ENCODE data around the gene ZSWIM8.
"Not testable (repeated sequence)": the region's sequence is repeated elsewhere in the genome, so short reads cannot be mapped to it uniquely, and the experiment has no call there.

ZSWIM8 gene, protein sequence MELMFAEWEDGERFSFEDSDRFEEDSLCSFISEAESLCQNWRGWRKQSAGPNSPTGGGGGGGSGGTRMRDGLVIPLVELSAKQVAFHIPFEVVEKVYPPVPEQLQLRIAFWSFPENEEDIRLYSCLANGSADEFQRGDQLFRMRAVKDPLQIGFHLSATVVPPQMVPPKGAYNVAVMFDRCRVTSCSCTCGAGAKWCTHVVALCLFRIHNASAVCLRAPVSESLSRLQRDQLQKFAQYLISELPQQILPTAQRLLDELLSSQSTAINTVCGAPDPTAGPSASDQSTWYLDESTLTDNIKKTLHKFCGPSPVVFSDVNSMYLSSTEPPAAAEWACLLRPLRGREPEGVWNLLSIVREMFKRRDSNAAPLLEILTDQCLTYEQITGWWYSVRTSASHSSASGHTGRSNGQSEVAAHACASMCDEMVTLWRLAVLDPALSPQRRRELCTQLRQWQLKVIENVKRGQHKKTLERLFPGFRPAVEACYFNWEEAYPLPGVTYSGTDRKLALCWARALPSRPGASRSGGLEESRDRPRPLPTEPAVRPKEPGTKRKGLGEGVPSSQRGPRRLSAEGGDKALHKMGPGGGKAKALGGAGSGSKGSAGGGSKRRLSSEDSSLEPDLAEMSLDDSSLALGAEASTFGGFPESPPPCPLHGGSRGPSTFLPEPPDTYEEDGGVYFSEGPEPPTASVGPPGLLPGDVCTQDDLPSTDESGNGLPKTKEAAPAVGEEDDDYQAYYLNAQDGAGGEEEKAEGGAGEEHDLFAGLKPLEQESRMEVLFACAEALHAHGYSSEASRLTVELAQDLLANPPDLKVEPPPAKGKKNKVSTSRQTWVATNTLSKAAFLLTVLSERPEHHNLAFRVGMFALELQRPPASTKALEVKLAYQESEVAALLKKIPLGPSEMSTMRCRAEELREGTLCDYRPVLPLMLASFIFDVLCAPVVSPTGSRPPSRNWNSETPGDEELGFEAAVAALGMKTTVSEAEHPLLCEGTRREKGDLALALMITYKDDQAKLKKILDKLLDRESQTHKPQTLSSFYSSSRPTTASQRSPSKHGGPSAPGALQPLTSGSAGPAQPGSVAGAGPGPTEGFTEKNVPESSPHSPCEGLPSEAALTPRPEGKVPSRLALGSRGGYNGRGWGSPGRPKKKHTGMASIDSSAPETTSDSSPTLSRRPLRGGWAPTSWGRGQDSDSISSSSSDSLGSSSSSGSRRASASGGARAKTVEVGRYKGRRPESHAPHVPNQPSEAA (N-terminal part only)

DNA sequence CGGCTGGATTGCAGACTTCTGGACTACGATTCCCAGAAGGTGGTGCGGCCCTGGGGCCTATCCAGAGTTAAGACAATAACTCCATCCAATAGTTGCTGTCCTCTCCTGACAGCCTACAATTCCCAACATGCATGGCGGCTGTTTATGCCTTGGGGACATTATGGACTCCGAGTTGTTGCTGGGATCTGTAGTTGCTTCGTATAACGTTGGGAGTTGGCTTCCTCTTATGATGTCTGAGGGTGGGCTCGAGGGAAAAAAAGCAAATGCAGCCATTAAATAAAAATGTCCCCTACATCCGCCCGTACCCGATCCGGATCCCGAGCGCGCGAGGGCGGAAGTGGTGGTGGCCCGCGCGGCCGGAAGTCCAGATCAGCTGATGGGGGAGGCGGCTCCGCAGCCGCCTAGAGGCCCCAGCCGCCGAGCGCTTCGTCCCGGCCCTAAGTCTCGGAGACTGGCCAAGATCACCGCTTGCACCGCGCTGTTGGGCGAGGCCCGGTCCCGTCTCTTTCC, at the start of gene ZSWIM8:
Gene ZSWIM8, plus strand, starts transcription at position 396 of the 510 bp plus-strand sequence. CDS start 273 bp downstream, outside the sequence.
- in situ Hi-C loops (cut with MboI; ENCODE audit: low sequenced_read_pairs), result no loop called here

DNA sequence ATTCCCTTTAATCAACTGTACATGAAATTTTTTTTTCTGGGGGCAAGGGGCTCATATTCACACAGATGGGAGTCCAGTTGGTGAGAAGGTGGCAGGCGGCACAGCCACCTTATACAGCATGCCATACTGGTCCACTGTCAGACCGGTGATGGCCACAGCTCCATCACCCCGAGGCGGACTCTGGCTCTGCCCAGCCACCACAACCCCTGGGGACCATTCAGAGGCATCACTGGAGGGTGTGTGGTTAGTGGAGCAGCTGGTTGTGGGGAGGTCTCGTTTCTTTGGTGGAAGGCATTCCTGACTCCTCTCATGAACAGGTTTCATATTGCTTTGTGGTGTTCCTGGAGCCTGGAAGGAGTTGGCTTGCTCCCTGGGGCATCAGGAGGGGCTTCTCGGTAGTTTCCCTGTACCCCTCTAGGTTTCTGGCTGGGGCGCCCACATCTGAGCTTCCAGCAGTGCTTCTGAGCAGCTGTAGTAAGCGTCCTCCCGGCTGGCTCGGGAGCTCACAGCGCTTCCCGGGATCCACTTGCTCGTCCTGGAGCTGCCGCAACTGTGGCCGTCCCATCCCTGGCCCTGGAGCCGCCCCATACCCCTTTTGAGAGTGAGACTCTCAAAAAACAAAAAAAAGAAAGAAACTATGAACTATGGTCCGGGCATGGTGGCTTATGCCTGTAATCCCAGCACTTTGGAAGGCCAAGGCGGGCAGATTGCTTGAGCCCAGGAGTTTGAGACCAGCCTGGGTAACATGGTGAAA, 44.7 kb upstream of the ZSWIM8 start:
- in situ Hi-C loops (cut with MboI; ENCODE audit: low sequenced_read_pairs), result not testable (repeated sequence)

DNA sequence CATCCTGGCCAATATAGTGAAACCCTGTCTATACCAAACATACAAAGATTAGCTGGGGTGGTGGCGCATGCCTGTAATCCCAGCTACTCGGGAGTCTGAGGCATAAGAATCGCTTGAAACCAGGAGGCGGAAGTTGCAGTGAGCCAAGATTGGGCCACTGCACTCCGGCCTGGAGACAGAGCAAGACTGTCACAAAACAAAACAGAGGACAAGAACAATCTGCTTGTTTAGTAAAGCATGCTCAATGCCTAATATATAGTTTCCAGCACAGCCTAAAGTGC, 43.0 kb upstream of the ZSWIM8 start:
- in situ Hi-C loops (cut with MboI; ENCODE audit: low sequenced_read_pairs), result no loop called here

DNA sequence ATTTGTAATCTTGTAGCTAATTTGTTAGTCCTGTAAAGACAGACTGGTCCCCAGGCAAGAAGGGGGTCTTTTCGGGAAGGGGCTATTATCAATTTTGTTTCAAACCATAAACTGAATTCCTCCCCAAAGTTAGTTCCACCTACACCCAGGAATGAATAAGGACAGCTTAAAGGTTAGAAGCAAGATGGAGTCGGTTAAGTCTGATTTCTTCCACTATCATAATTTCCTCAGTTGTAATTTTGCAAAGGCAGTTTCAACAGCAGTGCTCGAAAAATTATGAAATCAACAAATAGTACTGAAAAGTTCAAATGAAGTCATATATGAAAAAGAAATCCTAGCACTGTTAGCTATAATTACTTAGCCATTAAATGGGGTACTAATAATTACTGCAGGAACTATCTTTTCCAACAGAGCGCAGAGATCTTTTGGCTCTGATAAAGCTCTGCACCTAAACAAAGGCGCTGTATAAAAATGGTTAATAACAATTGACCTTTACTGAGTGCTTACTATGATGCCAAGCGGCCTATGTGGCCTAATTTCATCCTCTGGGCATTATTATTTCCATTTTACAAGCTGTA, 42.0 kb upstream of the ZSWIM8 start:
- in situ Hi-C loops (cut with MboI; ENCODE audit: low sequenced_read_pairs), result no loop called here

DNA sequence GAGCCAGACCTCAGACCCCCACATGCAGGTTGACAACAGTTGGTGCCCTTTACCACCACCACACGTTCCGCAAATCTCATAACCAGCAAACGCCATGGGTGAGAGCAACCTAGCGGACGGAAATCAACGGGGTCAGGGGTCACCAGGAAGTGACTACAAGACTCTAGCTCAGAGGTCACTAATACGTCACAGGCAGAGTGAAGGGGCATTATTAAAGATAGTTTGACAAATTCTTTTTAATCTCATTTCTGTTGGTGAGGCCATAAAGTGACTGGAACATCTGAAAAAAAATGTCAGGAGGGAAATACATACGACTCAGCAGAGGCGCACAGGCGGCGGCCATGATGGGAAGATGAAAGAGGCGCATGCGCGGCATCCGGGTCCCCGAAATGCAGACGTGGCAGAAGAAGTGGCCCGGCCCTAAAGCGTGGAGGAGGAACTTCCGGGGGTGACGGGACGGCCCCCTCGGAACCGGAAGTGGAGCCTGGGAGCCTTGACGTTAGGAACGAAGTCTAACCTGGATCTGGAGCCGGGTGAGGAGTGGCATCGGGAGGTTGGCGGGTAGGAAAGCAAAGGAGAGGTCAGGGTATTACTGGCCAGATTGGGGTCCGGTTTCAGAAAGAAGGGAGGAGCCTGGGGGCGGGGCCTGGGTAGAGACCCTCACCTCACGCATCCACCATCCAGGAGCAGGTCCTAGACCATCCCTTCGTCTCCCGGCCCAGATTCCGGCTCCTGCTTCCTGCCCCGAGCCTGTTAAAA, 41.3 kb upstream of the ZSWIM8 start, which contains the start of gene SEC24C:
Gene SEC24C, plus strand, starts transcription at position 468 of the 759 bp plus-strand sequence. CDS start 2,461 bp downstream, outside the sequence.
- in situ Hi-C loops (cut with MboI; ENCODE audit: low sequenced_read_pairs), result no loop called here

DNA sequence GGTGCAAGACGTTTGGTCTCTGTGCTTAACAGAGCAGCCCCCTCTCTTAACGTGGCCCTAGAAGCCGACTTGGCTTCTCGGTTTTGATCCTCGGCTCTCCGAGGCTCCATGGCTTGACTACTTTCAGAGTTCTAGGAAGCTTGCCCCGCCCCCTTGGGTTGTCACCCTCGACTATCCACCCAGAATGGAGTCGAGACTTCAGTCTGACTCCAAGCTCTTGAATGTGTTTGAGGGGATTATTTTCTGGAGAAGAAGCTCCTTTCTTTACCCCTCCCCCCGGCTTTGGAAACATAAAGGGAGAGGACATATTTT, 40.8 kb upstream of the ZSWIM8 start:
- in situ Hi-C loops (cut with MboI; ENCODE audit: low sequenced_read_pairs), result no loop called here

DNA sequence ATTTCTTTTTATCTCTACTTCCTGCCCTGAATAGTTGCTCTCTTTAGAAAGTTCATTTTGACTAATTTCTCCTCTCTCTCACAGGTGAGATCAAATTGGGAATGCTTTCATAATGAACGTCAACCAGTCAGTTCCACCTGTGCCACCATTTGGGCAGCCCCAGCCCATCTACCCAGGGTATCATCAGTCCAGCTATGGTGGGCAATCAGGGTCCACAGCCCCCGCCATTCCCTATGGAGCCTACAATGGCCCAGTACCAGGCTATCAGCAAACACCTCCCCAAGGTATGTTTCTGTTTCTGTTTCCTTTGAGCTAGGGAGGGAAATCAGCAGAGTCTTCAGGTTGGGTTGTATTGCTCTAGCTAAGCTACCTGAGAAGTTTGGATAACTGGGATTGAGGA, 38.7 kb upstream of the ZSWIM8 start:
- in situ Hi-C loops (cut with MboI; ENCODE audit: low sequenced_read_pairs), result no loop called here

DNA sequence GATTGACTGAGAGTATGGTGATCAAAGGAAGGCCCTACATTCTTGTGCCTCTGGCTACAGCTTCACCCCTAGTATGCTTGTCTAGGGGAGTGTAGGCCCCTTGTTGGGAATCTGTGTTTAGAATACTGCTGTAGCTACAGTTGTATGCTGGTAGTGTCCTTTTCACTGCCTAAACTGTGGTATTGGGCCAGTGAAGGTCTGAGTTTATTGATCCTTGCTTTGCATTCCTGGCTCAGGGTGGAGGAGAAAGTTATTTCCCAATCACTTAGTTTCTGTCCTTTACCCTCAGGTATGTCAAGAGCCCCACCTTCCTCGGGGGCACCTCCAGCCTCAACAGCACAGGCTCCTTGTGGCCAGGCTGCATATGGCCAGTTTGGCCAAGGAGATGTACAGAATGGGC, 34.6 kb upstream of the ZSWIM8 start:
- in situ Hi-C loops (cut with MboI; ENCODE audit: low sequenced_read_pairs), result no loop called here

DNA sequence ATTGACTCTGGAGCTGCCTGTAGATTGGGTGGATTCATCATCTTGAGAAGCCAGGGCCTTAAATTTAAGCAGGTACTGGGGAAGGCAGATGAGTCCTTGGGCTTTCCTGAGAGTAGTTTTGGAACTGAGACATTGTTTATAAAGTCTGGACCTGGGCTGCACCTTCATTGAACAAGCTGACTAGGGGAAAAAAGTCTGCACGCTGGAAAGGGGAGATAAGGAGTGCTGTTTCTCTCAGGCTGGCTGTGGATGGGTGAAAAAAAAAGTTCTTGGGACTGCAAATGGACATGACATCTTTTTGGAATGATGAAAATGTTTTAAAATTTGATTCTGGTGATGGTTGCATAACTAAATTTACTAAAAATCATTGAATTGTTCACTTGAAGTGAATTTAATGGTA, 29.2 kb upstream of the ZSWIM8 start:
- in situ Hi-C loops (cut with MboI; ENCODE audit: low sequenced_read_pairs), result no loop called here

DNA sequence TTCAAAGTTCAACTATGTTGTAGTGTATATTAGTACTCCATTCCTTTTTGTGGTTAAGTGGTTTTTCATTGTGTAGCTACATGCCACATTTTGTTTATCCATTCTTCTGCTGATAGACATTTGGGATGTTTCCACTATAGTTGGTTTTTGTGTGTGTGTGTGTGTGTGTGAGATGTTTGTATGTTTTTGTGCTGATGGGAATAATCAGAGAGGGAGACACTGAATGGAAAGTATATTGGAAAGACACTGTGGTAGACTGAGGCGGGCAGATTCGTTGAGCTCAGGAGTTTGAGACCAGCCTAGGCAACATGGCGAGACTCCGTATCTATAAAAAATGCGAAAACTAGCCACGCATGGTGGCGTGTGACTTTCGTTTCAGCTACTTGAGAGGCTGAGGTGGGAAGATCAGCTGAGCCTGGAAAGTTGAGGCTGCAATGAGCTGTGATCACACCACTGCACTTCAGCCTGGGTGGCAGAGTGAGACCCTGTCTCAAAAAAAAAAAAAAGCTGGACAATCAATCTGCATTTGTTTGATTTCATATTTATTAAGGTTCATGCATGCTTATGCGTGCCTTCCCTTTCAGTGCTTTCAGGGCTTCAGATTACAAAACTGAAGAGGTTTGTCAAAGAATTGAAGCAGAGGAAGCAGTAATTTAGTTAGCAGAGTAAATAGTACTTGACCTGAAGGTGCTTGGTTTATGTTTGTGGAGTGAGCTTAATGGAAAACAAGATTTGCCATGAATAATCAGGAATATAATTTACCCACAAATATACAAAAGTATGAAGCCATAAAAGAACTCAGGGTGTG, 26.5 kb upstream of the ZSWIM8 start:
- in situ Hi-C loops (cut with MboI; ENCODE audit: low sequenced_read_pairs), result no loop called here

DNA sequence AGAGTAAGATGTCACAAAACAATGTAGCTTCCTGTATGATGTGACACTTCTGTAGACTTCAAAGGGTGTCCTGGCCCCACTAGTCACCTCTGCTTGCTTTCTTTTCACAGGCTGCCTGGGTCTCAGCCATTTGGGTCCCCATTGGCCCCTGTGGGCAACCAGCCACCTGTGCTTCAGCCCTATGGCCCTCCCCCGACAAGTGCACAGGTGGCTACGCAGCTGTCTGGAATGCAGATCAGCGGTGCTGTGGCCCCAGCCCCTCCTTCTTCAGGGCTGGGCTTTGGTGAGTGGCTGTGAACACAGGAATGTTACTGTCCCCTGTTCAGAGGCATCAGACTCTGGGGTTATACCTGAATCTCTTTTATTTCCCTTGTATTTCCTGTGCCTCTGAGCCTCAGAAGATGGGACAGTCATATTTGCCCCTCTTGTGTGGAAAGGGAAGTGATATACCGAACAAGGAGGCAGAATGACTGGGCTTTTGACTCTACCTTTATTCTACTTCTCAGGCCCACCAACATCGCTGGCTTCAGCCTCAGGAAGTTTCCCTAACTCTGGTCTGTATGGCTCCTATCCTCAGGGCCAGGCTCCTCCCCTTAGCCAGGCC, 25.8 kb upstream of the ZSWIM8 start:
- in situ Hi-C loops (cut with MboI; ENCODE audit: low sequenced_read_pairs), result no loop called here

DNA sequence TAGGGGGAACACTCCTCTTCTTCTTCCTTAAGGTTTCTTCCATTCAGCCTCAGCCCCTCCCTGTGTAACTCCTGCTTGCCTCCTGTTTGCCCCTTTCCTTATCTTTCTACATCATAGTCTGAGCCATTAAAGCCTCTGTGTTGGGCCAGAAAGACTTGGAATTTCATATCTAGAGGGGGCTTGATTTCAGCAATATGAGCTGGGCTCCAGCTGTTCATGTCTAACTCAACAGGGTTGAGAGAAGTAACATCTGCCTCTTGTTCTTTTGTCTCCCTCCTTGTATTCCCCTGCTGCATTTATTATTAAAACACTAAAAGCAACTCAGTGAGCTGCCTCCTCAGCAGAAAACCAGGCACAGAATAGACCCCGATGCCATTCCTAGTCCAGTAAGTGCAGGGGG, 23.6 kb upstream of the ZSWIM8 start:
- in situ Hi-C loops (cut with MboI; ENCODE audit: low sequenced_read_pairs), result no loop called here

DNA sequence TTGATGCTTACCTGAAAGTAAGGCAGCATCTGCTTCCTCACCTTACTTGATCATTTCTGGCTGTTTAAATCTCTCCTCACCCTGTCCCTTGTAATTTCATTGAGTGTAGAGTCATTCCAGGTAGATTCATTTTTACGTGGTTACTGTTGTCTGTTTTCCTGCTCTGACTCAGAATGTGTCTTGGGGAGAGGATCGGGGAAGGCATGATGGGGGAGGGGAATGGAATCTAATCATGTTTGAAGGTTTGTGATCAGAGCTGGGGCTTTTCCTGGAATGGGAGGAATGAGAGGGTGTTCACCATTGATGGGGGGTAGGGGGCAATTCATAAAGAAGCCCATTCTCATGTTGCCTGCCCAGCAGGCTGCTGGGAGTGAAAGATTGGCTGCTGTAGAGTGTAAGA, 22.5 kb upstream of the ZSWIM8 start:
- in situ Hi-C loops (cut with MboI; ENCODE audit: low sequenced_read_pairs), result no loop called here

DNA sequence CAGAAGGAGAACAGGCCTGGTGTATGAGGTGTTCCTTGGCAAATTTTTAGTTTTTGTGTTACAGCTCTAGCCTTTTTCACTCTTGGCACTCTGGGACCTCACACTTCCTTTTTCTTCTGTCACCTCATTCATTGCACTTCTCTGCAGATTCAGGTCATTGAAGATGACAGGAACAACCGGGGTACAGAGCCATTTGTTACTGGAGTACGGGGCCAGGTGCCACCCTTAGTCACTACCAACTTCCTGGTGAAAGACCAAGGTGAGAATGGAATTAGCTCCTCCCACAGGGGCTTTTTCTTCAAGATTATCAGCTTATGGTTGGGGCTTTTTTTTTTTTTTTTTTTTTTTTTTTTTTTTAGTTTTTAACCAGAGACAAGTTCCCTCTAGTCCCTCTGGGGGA, 22.1 kb upstream of the ZSWIM8 start:
- in situ Hi-C loops (cut with MboI; ENCODE audit: low sequenced_read_pairs), result no loop called here

DNA sequence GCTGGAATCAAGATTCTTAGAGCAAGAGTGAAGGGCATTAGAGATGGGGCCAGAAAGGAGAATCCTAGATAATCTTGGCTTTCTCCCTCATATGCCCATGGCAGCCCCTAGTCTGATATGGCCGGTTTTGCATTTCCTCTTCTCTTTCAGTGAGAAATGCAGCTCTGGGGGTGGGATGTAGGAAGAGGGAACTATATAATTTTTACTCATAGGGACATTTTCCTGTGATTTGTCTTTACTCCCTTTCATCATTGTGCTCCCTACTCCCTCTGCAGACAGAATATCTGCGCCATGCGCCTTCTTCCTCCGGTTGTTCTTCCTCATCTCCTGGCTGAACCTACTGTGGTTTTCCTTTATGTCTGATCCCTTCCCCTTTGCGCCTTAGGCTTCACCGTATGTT, 20.3 kb upstream of the ZSWIM8 start:
- in situ Hi-C loops (cut with MboI; ENCODE audit: low sequenced_read_pairs), result no loop called here

DNA sequence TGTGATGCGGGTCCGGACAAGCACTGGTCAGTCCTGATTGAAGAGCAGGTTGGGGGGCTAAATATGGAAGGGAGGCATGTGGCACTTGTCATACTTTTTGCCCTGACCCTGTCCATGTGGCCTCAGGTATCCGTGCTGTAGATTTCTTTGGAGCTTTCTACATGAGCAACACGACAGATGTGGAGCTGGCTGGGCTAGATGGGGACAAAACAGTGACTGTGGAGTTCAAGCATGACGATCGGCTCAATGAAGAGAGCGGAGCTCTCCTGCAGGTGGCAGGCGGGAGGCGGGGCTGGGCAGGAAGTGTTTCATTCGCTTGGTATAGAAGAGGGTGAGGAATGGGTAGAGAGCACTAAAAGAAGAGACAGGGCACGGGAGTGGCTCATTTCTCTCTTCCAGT, 16.5 kb upstream of the ZSWIM8 start:
- in situ Hi-C loops (cut with MboI; ENCODE audit: low sequenced_read_pairs), result no loop called here

DNA sequence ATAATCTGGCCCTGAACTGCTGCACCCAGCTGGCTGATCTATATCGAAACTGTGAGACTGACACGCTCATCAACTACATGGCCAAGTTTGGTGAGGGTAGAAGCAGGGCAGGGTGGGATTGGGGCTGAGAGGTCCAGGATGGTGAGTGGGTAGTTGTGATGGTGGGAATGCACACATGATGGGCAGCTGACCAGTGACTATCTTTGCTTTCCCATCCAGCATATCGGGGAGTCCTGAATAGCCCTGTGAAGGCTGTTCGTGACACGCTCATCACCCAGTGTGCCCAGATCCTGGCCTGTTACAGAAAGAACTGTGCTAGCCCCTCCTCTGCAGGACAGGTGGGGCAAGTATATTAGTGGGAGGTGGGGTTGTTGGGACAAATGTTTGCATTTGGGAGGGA, 16.0 kb upstream of the ZSWIM8 start:
- in situ Hi-C loops (cut with MboI; ENCODE audit: low sequenced_read_pairs), result no loop called here

DNA sequence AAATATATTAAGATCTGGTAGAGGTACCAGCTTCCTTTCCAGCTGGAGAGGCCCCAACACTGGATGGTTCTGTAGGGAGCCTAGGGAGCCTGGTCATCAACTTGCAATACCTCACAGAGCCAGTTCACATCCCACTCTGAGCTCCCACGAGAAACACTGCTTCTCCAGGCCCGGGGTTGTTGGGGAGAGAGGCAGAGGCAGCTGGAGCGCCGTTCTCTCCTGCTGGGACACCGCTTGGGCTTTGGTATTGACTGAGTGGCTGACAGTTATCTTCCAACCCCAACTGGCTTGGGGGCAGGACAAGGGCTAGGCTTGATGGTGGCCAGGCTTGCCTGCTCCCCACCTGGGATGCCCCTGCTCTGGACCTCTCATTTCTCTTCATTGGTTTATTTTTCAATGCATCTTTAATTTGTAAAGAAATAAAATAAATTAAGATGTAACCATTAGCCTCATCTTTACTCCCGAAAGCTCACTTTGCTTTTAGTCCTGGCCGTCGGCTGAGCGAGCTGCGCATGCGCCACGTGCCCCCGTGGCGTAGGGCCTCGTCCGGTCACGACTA, 13.6 kb upstream of the ZSWIM8 start:
- in situ Hi-C loops (cut with MboI; ENCODE audit: low sequenced_read_pairs), result no loop called here
